Activated naive CD8-positive, alpha-beta T cell treated with anti-CD3 and anti-CD28 coated beads, Interleukin-2, amount 50 U/mL, for 16 hours (primary cell): ENCODE results near the gene E4F1.

Experiments used
- DNase-seq: peaks from one replicate; pipeline ENCODE4 v3.0.0-alpha.2; 2020; ENCODE audit warnings: low read depth, low spot score

E4F1 gene

DNA sequence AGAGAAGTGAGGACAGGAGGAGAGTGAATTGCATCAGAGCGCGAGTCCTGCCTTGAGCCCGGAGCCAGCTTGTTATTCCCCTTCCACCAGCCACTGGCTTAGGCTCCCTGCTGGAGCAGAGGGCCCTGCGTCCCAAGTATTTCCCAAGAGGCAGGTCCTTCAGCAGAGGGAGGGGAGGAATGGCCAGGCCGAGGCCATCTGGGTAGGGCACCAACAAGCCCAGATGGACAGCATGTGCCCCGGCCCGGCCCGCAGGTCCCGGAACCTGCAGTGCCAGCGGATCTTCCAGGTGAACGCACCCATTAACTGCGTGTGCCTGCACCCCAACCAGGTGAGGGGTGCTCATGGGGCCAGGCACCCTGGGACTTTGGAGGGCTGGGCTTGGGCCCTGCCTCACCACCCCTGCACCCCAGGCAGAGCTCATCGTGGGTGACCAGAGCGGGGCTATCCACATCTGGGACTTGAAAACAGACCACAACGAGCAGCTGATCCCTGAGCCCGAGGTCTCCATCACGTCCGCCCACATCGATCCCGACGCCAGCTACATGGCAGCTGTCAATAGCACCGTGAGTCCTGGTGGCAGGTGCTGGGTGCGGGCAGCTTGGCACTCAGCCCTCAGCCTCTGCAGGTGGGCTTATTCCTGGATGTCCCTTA is 16.5 kb upstream of the E4F1 start:
- DNase-seq = no peak

- no peak for DNase-seq
These were observed 15.5 kb upstream of the E4F1 start for GRCh38 chr16:2207872-2208271.

GRCh38 chr16:2208308-2208707 is 15.1 kb upstream of the E4F1 start:
- DNase-seq = no peak

- no peak for DNase-seq
These were observed 14.6 kb upstream of the E4F1 start for GRCh38 chr16:2208772-2209171.

DNA sequence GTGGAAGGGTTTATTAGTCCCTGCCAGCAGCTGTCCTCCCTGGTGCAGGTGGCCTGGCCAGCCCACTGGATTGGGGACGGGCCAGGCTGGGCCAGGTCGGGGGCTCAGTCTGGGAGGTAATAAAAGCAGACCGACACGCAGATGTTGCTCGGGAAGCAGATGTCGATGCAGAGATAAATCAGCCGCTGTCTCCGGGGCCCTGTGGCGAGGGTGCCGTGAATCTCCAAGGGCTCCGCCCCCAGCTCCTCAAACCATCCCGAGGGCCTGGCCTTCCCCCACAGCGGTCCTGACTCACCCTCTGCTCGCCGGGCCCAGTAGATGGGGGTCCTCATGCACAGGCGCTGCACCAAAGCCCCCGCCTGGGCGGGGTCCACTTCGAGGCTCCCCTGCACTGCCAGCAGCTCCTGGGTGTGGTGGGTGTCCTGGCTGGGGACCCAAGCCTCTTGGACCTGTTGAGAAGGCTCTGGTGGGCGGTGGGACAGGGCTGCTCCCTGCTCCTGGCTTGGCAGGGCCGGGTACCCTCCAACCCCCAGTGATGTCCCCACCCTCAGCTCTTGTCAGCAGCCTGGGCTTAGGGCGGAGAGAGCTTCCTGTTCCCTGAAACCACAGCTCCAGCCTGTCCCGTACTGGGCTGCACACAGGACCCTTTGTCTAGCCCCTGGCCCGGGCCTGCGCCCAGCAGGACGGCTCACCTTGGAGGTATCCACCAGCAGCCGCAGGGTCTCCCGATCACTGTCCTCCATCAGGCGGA is 14.0 kb upstream of the E4F1 start:
- DNase-seq = no peak

DNA sequence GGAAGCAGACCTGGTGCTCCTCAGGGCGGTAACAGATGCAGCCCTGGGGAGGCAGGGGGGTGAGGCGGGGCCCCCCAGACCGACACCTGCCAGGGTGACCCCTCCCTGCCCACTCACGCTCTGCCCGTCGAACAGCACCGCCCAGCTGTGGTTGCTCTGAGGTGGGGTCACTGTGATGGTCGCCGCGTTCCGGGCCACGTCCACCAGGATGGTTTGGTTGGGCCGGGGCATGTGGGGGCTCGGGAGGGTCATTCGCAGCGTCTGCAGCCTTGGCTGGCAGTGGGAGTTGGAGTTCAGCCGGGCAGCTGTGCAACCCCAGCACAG is 13.4 kb upstream of the E4F1 start:
- no peak for DNase-seq

DNA sequence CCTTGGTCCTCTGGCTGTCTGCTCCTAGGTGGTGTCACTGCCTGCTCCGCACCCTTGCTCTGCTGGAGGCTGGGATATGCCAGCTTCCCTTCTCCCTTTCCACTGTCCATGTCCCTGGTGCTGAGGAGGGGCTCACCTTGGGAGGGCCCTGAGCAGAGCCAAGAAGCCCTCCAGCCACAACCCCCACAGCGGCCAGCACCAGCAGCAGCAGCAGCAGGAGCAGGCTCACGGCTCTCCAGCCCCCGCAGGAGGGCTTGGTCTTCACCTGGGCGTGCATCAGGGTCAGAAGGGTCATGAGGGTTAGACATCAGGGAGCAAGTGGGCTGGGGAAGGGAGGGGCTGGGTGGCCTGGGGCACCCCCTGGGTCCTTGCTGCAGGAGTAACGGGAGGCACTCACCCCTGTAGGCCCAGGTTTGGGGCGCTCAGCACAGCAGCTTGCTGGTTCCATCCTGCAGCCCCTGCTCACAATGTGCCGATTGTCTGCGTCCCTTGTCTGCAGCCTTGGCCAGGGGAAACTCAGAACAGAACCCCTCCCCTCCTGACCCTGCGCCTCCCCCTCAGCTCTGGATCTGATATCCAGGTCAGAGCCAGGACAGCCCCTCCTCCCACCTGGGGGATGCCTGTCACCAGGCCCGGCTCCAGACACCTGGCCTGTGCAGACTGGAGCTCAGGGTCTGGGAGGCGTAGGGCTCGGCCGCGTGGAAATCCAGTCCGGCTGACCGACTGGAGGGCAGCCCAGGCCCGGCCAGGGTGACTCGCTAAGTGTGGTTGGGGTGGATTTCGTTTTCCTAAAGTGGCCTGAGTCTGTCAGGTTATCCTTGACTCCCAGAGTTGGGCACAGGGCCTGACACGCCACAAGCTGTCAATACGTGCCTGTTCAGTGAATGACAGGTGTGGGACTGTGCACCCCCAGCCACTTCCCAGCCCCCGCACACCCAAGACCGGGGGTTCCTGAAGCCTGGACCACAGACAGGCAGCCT is 12.7 kb upstream of the E4F1 start, which contains the start of gene BRICD5:
TSS of gene BRICD5 (minus strand) at position 478 of the 980 bp plus-strand sequence. CDS start at position 448, 30 bp downstream.
- DNase-seq = no peak

GRCh38 chr16:2211923-2212347 is 11.5 kb upstream of the E4F1 start:
- DNase-seq = no peak

GRCh38 chr16:2212362-2213324 is 10.7 kb upstream of the E4F1 start:
- no peak for DNase-seq

DNA sequence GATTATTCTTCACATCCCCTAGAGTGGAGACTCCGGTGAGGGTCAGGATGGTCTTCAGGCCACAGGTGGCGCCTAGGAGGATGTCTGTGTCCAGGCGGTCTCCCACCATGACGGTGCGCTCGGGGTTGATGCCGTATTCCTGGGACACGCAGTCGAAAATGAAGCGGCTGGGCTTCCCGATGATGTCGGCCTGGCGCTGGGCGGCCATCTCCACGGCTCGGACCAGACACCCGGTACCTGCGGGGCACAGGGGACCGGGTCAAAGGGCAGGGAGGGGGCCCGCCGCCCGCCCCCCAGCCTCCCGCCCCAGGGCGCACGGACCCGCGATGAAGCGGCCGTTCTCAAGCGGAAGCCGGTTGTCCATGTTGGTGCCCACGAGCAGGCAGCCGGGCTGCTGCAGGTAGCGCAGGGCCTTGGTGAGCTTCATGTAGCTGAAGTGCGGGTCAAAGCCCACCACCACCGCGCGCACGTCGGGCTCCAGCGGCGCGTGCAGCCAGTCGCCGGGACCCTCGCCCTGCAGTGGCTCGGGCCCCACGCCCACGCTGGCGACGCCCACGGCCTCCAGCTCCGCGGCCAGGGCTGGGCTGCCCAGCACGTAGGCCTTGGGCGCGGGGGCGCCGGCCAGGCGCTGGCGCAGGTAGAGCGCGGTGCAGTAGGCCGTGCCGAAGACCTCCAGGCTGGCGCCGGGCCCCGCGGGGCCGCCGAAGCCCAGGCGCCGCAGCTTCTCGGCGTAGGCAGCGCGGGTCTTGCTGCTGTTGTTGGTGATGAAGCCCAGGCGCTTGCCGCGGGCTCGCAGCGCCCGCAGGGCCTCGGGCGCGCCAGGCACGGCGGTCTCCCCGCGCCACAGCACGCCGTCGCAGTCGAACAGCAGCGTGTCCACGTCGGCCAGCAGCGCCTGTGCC is 9.3 kb upstream of the E4F1 start:
- no peak for DNase-seq

DNA sequence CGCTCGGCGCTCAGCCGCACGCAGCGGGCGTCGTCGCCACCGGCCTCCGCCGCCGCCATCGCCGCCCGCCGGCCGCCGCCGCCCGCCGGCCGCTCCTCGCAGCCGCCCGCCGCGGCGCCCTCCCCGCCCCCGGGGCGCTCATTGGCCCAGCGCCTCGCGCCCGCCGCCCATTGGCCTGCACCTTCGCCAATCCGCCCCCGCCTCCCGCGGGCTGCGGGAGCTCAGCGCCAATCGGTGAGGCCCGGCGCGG is 8.7 kb upstream of the E4F1 start, which contains the start of gene PGP:
TSS of gene PGP (minus strand) at position 122 of the 250 bp plus-strand sequence. CDS start at position 59, 63 bp downstream.
- no peak for DNase-seq

GRCh38 chr16:2216330-2216729 is 7.1 kb upstream of the E4F1 start:
- no peak for DNase-seq

DNA sequence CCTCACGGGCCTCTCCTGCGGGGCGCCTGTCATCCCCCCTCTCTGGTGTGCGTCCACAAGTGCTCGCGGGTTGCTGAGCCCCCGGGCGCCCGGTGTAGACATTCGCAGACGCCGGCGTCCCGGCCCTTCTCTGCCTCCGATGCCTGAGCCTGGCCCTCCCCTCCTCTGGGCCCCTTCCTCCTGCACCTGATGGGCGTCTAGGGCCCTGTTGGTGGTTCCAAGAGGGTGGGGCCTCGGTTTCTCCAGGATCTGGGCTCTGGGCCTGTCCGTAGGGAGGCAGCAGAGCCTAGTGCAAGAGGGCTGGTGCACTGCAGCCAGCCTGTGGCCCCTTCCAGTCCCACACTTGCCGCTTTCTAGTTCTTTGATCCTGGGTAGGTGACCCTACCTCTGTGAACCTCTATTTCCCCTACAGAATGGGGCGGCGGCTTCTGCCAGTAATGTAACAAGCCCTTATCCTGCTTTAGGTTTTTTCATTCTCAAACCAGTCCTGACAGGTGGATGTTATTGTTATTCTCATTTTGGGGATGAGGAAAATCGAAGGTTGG is 623 bp downstream of the E4F1 start:
- DNase-seq = no peak

- no peak for DNase-seq
These were observed 2.9 kb downstream of the E4F1 start for GRCh38 chr16:2226245-2226793.

DNA sequence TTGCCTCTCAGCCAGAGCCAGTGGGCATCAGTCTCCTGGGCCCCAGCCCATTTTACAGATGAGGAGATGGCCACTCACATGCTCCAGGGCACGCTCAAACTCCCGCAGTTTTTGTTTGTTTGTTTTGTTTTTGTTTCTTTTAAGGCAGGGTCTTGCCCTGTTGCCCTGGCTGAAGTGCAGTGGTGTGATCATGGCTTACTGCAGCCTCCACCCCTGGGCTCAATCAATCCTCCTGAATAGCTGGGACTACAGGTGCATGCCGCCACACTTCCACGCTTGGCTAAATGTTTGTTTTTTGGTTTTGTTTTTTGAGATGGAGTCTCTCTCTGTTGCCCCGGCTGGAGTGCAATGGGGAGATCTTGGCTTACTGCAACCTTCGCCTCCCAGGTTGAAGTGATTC is 3.5 kb downstream of the E4F1 start:
- DNase-seq = no peak

GRCh38 chr16:2228161-2228824 is 4.9 kb downstream of the E4F1 start:
- DNase-seq = no peak

DNA sequence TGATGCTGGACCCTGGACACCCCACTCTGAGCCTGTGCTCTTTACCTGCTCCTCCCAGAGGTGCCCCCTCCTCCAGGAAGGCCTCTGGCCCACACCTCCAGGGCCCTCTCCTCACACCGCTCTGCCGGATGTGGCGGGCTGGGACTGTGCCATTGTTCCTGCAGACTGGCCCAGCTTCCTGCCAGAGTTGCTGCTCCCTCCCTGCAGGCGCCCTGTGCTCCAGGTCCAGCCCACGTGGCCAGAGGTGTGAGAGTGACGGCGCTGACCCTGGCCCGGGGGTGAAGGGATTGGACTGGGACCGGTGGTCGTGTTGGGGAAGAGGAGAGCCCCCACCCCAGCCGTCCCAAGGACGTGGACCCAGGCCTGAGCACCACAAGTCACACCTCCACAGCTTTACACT is 5.7 kb downstream of the E4F1 start:
- no peak for DNase-seq

DNA sequence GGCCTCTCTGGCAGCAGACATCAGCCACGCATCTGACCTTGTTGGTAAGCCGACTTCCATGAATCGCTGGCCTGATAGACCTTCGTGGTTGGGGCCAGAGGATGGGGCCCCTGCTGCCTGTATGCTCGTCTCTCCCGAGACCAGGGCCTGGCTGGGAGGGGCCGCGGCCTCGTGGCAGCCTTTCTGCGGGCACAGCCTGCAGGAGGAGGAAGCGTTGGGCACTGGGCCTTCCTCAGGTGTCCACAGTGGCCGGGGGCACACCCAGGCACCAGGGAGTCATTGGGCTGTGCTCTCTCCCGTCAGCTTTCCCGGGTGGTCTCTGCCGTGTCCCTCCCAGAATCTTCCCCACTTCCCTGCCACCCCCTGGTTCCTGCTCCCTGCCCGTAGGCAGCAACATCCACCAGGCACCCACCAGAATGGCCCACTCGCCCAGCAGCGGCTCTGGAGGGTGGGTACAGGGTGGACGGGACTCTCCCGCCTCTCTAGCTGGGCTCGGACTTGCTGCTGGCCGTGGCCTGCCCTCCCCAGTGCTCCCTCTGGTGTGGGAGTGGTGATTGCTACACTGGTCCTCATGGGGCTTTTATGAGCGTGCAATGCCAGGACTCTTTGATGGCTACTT is 6.3 kb downstream of the E4F1 start:
- no peak for DNase-seq

- DNase-seq = no peak
These were observed 7.0 kb downstream of the E4F1 start for GRCh38 chr16:2230376-2230775.
